Keratinocyte (primary cell): Measurements from ENCODE around the gene RGPD3. TPM values are rescaled to one million over a fixed set of nuclear protein-coding genes. Genes with fewer than 3 reads are reported as not detected.

ENCODE experiments used
- DNase-seq: peaks from one replicate; pipeline ENCODE4 v3.0.0-alpha.2; 2011; ENCODE audit warnings: low read depth, missing footprints, low spot score
- FAIRE-seq: peaks from 2 replicates; lab custom pipeline; 2011; peaks lifted over from hg19 to GRCh38; lab: Jason Lieb, UNC
- H2AFZ ChIP-seq: 2 replicates; pipeline ENCODE4 v1.6.0; 2012; ENCODE audit warnings: low read length, control low read depth, inconsistent platforms; ENCODE audit not compliant: control insufficient read depth
- H3K27ac ChIP-seq: 2 replicates; pipeline ENCODE4 v1.5.1; 2011; ENCODE audit warnings: low read length; ENCODE audit not compliant: control insufficient read depth, insufficient read depth
- H3K27me3 ChIP-seq: 3 replicates; pipeline ENCODE4 v1.6.0; 2011; ENCODE audit warnings: low read length; ENCODE audit not compliant: control insufficient read depth, insufficient read depth; ENCODE audit errors: extremely low read depth
- H3K36me3 ChIP-seq, 2 experiments: 2 replicates in 1 of 2; 3 replicates in 1 of 2; pipeline ENCODE4 v1.5.1; 2011; ENCODE audit warnings: low read length in 2 of 2, mild to moderate bottlenecking in 1 of 2; ENCODE audit not compliant: control insufficient read depth in 2 of 2, insufficient read depth in 2 of 2; ENCODE audit errors: extremely low read depth in 1 of 2
- H3K4me1 ChIP-seq: 3 replicates; pipeline ENCODE4 v1.5.1; 2011; ENCODE audit warnings: low read length; ENCODE audit not compliant: control insufficient read depth, insufficient read depth; ENCODE audit errors: extremely low read depth
- H3K4me2 ChIP-seq: 3 replicates; pipeline ENCODE4 v1.6.0; 2011; ENCODE audit warnings: low read depth, low read length; ENCODE audit not compliant: control insufficient read depth, insufficient read depth; ENCODE audit errors: extremely low read depth
- H3K4me3 ChIP-seq, 3 experiments: fragments of 200-600 bp in 1 of 3; sonication (generic) in 1 of 3; 2 replicates in 2 of 3; 3 replicates in 1 of 3; pipeline ENCODE4 v1.5.1; 2011 to 2016; ENCODE audit warnings: low read length in 3 of 3, mild to moderate bottlenecking in 3 of 3, control low read depth in 2 of 3, inconsistent platforms in 1 of 3, low read depth in 1 of 3, mixed read lengths in 1 of 3, mixed run types in 1 of 3, moderate library complexity in 1 of 3; ENCODE audit not compliant: control insufficient read depth in 2 of 3, insufficient read depth in 2 of 3; ENCODE audit errors: extremely low read depth in 1 of 3
- H3K79me2 ChIP-seq: 2 replicates; pipeline ENCODE4 v1.6.0; 2012; ENCODE audit warnings: low read length; ENCODE audit not compliant: control insufficient read depth, insufficient read depth
- H3K9ac ChIP-seq: 3 replicates; pipeline ENCODE4 v1.6.0; 2011; ENCODE audit warnings: low read length; ENCODE audit not compliant: control insufficient read depth, insufficient read depth; ENCODE audit errors: extremely low read depth
- H3K9me1 ChIP-seq: 3 replicates; pipeline ENCODE4 v1.6.0; 2011; ENCODE audit warnings: low read length; ENCODE audit not compliant: control insufficient read depth, insufficient read depth; ENCODE audit errors: extremely low read depth
- H3K9me3 ChIP-seq: 2 replicates; pipeline ENCODE4 v1.5.1; 2012; ENCODE audit warnings: low read depth, low read length; ENCODE audit not compliant: control insufficient read depth
- H4K20me1 ChIP-seq: 3 replicates; pipeline ENCODE4 v1.6.0; 2011; ENCODE audit warnings: low read length; ENCODE audit not compliant: control insufficient read depth, insufficient read depth; ENCODE audit errors: extremely low read depth
- CTCF ChIP-seq, 3 experiments: IDR thresholded peaks in 1 of 3; conservative IDR thresholded peaks in 1 of 3; optimal IDR thresholded peaks in 1 of 3; 2 replicates in 2 of 3; 3 replicates in 1 of 3; pipeline versions ENCODE3 to v1.5.1; 2011; ENCODE audit warnings: low read length in 3 of 3, mild to moderate bottlenecking in 3 of 3, moderate library complexity in 2 of 3, control low read depth in 1 of 3, inconsistent platforms in 1 of 3; ENCODE audit not compliant: insufficient read depth in 2 of 3; ENCODE audit errors: extremely low read depth in 1 of 3
- EZH2 ChIP-seq: IDR thresholded peaks from one replicate; pipeline ENCODE4 v1.6.1; 2012; ENCODE audit warnings: inconsistent platforms, mild to moderate bottlenecking, low read length, moderate library complexity
- dilution Hi-C: fragments of 300-500 bp; cut with MboI; formaldehyde crosslinking; loops from one replicate; pipeline ENCODE4 v1.7.0; 2020; ENCODE audit warnings: low sequenced_read_pairs; ENCODE audit not compliant: extremely low pct_ligation_motif_present
- polyA plus RNA-seq, 5 experiments: library from polyadenylated mRNA; depleted of rRNA in 3 of 5; stranded (reverse) in 3 of 5; stranded (forward) in 1 of 5; unstranded in 1 of 5; fragments of >200 nt; gene quantifications; 1 replicate in 1 of 5; 2 replicates in 3 of 5; 3 replicates in 1 of 5; pipeline versions ENCODE4 v1.2.1 to v1.2.3, GENCODE V29; 2011 to 2012; ENCODE audit warnings: missing spikeins in 2 of 5, low read depth in 1 of 5, low replicate concordance in 1 of 5

Gene RGPD3
- polyA plus RNA-seq, 1 donor (not counting 4 experiments of a cell fraction or from before 2014, with no cell fraction given) = 0.09 TPM

DNA sequence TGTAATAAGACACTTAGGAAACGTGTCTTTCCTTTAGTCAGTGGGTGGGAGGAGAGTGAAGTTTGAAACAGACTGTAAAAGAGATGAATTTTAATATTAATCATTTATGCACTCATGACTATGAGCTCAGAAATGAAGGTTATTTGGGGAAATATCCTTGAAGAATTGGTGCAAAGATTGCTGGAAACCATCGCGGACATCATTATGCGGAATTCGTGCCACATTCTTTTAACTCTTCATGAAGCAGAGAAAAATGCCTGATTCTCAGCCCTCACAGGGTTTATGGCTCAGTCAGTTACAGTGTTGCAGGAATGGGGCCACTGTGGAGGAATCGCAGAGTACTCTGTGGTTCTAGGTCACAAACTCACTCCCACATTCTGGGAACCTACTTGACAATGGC, 109.7 kb downstream of the RGPD3 start:
- H3K4me2 ChIP-seq = no peak overlapping the region
- DNase-seq = no peak
- dilution Hi-C loops = no loop called here
- no peak for TF ChIP-seq CTCF (optimal IDR thresholded peaks at IDR 0.05 in 1 of 3, IDR thresholded peaks at IDR 0.05 in 1 of 3, conservative IDR thresholded peaks at IDR 0.05 in 1 of 3; ENCODE audit: extremely low read depth in 1 of 3, insufficient read depth in 2 of 3, low read length in 3 of 3)
- TF ChIP-seq EZH2 = no peak
- H3K4me3 ChIP-seq = no peak overlapping the region
- no peaks in the 10 kb centered on the region for H3K36me3 ChIP-seq
- no peak for FAIRE-seq
- no peaks in the 10 kb centered on the region for H3K9me1 ChIP-seq
- no peak overlapping the region for H3K27ac ChIP-seq
- no peak overlapping the region for H3K9ac ChIP-seq
- H3K79me2 ChIP-seq = no peaks in the 10 kb centered on the region
- no peaks in the 10 kb centered on the region for H4K20me1 ChIP-seq
- H3K27me3 ChIP-seq = no peaks in the 10 kb centered on the region
- no peaks in the 10 kb centered on the region for H3K4me1 ChIP-seq
- no peaks in the 10 kb centered on the region for H3K9me3 ChIP-seq
- no peak overlapping the region for H2AFZ ChIP-seq

DNA sequence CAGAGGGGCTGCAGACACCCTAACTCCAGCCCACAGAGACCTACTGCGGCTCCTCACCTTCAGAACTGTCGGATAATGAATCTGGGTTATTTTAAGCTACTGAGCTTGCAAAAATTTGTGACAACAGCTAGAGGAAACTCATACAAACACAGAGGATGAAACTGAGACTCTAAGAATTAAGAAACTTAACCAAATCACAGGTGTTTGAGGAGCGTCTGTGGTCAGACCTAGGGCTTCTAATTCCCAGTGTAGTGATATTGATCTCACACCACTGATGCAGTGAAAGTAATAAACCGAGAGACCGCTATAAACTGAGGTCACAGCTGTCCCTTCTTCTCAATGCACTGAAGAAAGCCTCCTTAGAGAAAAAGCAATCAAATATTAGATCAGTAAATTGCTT, 110.1 kb downstream of the RGPD3 start:
- Histone ChIP-seq H3K9me1 (no peaks in the 10 kb centered on the region), H3K9ac (no peak overlapping the region), H2AFZ (no peak overlapping the region), H3K36me3 (no peaks in the 10 kb centered on the region), H3K9me3 (no peaks in the 10 kb centered on the region), H3K27me3 (no peaks in the 10 kb centered on the region), H3K27ac (no peak overlapping the region), H4K20me1 (no peaks in the 10 kb centered on the region), H3K79me2 (no peaks in the 10 kb centered on the region), H3K4me2 (no peak overlapping the region), H3K4me1 (no peaks in the 10 kb centered on the region), H3K4me3 (no peak overlapping the region)
- FAIRE-seq = no peak
- DNase-seq = no peak
- dilution Hi-C loops = no loop called here
- TF ChIP-seq EZH2 = no peak
- TF ChIP-seq CTCF (optimal IDR thresholded peaks at IDR 0.05 in 1 of 3, IDR thresholded peaks at IDR 0.05 in 1 of 3, conservative IDR thresholded peaks at IDR 0.05 in 1 of 3; ENCODE audit: extremely low read depth in 1 of 3, insufficient read depth in 2 of 3, low read length in 3 of 3) = no peak
